Trophoblast cell (in vitro differentiated cells and primary cell): ENCODE measurements around the gene FOXK2.
"Not testable (repeated sequence)": the region's sequence is repeated elsewhere in the genome, so short reads cannot be mapped to it uniquely, and the experiment has no call there.

Experiments used
- DNase-seq, 2 donors: peaks; one replicate each; pipeline ENCODE4 v3.0.0-alpha.2; 2016
- H2AFZ ChIP-seq: 2 replicates; pipeline ENCODE4 v1.6.1; 2013; ENCODE audit warnings: low read length, moderate library complexity, mild to moderate bottlenecking; ENCODE audit not compliant: insufficient read depth, poor library complexity
- H2AK5ac ChIP-seq: 2 replicates; pipeline ENCODE4 v1.6.1; 2013; ENCODE audit warnings: mild to moderate bottlenecking, low read length
- H2BK120ac ChIP-seq: 2 replicates; pipeline ENCODE4 v1.6.1; 2013; ENCODE audit warnings: low read length, mild to moderate bottlenecking, moderate library complexity; ENCODE audit not compliant: insufficient read depth, poor library complexity
- H2BK12ac ChIP-seq: 2 replicates; pipeline ENCODE4 v1.6.1; 2013; ENCODE audit warnings: mild to moderate bottlenecking, low read length, moderate library complexity
- H2BK5ac ChIP-seq: 2 replicates; pipeline ENCODE4 v1.6.1; 2013; ENCODE audit warnings: low read length, low read depth, moderate library complexity, mild to moderate bottlenecking; ENCODE audit not compliant: poor library complexity
- H3K14ac ChIP-seq: 2 replicates; pipeline ENCODE4 v1.6.1; 2013; ENCODE audit warnings: mild to moderate bottlenecking, low read length
- H3K18ac ChIP-seq: 2 replicates; pipeline ENCODE4 v1.6.1; 2013; ENCODE audit warnings: mild to moderate bottlenecking, low read length
- H3K23ac ChIP-seq: 2 replicates; pipeline ENCODE4 v1.6.1; 2013; ENCODE audit warnings: low read length
- H3K27ac ChIP-seq: 2 replicates; pipeline ENCODE4 v1.5.1; 2013; ENCODE audit warnings: low read depth, mild to moderate bottlenecking, inconsistent platforms, low read length, moderate library complexity
- H3K27me3 ChIP-seq: 2 replicates; pipeline ENCODE4 v1.6.1; 2013; ENCODE audit warnings: inconsistent platforms, mild to moderate bottlenecking, low read length, moderate library complexity; ENCODE audit not compliant: insufficient read depth
- H3K36me3 ChIP-seq, 2 experiments: 1 replicate in 1 of 2; 2 replicates in 1 of 2; pipeline ENCODE4 v1.6.1; 2013; ENCODE audit warnings: low read length in 2 of 2, mild to moderate bottlenecking in 2 of 2, moderate library complexity in 1 of 2; ENCODE audit not compliant: insufficient read depth in 2 of 2, control insufficient read depth in 1 of 2
- H3K4ac ChIP-seq: 2 replicates; pipeline ENCODE4 v1.6.1; 2013; ENCODE audit warnings: low read depth, mild to moderate bottlenecking, low read length, moderate library complexity
- H3K4me1 ChIP-seq, 2 experiments: 1 replicate in 1 of 2; 2 replicates in 1 of 2; pipeline ENCODE4 v1.6.1; 2013; ENCODE audit warnings: low read length in 2 of 2, mild to moderate bottlenecking in 2 of 2, moderate library complexity in 1 of 2; ENCODE audit not compliant: insufficient read depth in 2 of 2, control insufficient read depth in 1 of 2
- H3K4me2 ChIP-seq: 2 replicates; pipeline ENCODE4 v1.6.1; 2013; ENCODE audit warnings: inconsistent platforms, mild to moderate bottlenecking, low read length, moderate library complexity
- H3K4me3 ChIP-seq: 2 replicates; pipeline ENCODE4 v1.5.1; 2013; ENCODE audit warnings: mild to moderate bottlenecking, low read depth, low read length, inconsistent platforms
- H3K79me1 ChIP-seq: one replicate; pipeline ENCODE4 v1.6.1; 2013; ENCODE audit warnings: low read length
- H3K79me2 ChIP-seq: 2 replicates; pipeline ENCODE4 v1.6.1; 2013; ENCODE audit warnings: low read length, mild to moderate bottlenecking; ENCODE audit not compliant: control insufficient read depth, insufficient read depth, poor library complexity
- H3K9ac ChIP-seq: 2 replicates; pipeline ENCODE4 v1.6.1; 2013; ENCODE audit warnings: mild to moderate bottlenecking, low read length
- H3K9me3 ChIP-seq: 2 replicates; pipeline ENCODE4 v1.6.1; 2013; ENCODE audit warnings: low read depth, mild to moderate bottlenecking, control low read depth, inconsistent platforms, low read length; ENCODE audit not compliant: insufficient read depth
- H4K12ac ChIP-seq: 2 replicates; pipeline ENCODE4 v1.6.1; 2013; ENCODE audit warnings: low read depth, mild to moderate bottlenecking, low read length, moderate library complexity
- H4K8ac ChIP-seq: 2 replicates; pipeline ENCODE4 v1.6.1; 2013; ENCODE audit warnings: low read depth, mild to moderate bottlenecking, low read length, moderate library complexity
- H4K91ac ChIP-seq: one replicate; pipeline ENCODE4 v1.6.1; 2013; ENCODE audit warnings: low read depth, mild to moderate bottlenecking, low read length, moderate library complexity
- WGBS: extraction: QIAGEN DNeasy Blood & Tissue Kit; methylation state at CpG from one replicate; pipeline ENCODE4 v1.1.7; 2013; ENCODE audit warnings: missing lambda C conversion rate; ENCODE audit not compliant: insufficient read length, insufficient coverage; ENCODE audit errors: extremely low coverage; 5-methylcytosine and 5-hydroxymethylcytosine counted together

The FOXK2 gene

GRCh38 chr17:82560252-82560642 lies 40.7 kb downstream of the FOXK2 start:
- no peak overlapping the region for H2BK120ac ChIP-seq
- no peak overlapping the region for H3K23ac ChIP-seq
- H3K9ac ChIP-seq: no peak overlapping the region
- no peak overlapping the region for H3K27ac ChIP-seq
- H2BK12ac ChIP-seq: no peak overlapping the region
- H3K4ac ChIP-seq: peak overlapping the region; percentile 77
- no peak overlapping the region for H2AFZ ChIP-seq
- no peak overlapping the region for H2AK5ac ChIP-seq
- no peak overlapping the region for H3K4me3 ChIP-seq
- peaks cover 11 to 13% of the 10 kb centered on the region in 2 experiments for H3K36me3 ChIP-seq
- no peak overlapping the region for H3K14ac ChIP-seq
- H3K27me3 ChIP-seq: no peaks in the 10 kb centered on the region
- H3K18ac ChIP-seq: no peak overlapping the region
- no peak overlapping the region for H4K12ac ChIP-seq
- no peak overlapping the region for H4K8ac ChIP-seq
- peaks cover 3% of the 10 kb centered on the region for H3K9me3 ChIP-seq
- no peak overlapping the region for H2BK5ac ChIP-seq
- peaks cover 30% of the 10 kb centered on the region for H3K79me2 ChIP-seq
- peaks cover 0 to 7% of the 10 kb centered on the region in 2 experiments for H3K4me1 ChIP-seq
- no peak for DNase-seq
- no peak overlapping the region for H3K4me2 ChIP-seq
- H4K91ac ChIP-seq: no peak overlapping the region
- no CpG with 5 or more reads among the region's 15 CpGs for WGBS
- H3K79me1 ChIP-seq: no peaks in the 10 kb centered on the region

- WGBS: no CpG with 5 or more reads among the region's 9 CpGs
- H4K91ac ChIP-seq: no peak overlapping the region
Measured at GRCh38 chr17:82560802-82561428, 41.4 kb downstream of the FOXK2 start.

DNA sequence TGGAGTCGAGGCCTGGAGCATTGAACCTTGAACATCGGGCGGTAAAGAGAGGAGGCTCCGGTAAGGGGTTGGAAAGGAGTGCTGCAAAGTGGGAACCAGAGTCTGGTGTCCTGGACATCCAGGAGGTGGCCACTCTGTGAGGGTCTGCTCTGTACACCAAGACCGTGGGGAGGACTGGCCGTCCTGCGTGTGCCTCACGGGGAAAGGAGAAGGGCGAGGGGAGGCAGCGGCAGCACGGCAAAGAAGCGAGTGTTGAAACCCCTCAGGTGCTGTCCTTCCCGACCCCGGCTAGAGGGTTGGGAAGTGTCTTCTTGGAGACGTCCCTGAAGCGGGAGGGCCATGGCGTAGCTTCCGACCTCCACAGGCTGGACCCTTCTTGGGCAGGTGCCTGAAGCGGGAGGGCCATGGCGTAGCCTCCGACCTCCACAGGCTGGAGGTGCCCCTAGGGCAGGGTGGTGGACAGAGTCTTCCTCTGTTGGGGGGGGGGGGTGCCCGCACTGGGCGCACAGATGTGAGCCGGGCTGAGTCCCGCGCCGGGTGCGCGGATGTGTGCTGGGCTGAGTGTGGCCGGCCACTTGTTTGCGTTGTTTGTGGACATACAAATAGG lies 42.0 kb downstream of the FOXK2 start:
- Histone ChIP-seq H4K8ac (no peak overlapping the region), H3K79me1 (no peaks in the 10 kb centered on the region), H3K79me2 (peaks cover 33% of the 10 kb centered on the region), H3K23ac (no peak overlapping the region), H2AFZ (peak overlapping the region; percentile 35), H3K9me3 (peaks cover 3% of the 10 kb centered on the region), H4K91ac (no peak overlapping the region), H3K4me2 (no peak overlapping the region), H3K9ac (no peak overlapping the region), H2BK12ac (no peak overlapping the region), H3K4me3 (no peak overlapping the region), H3K36me3 (peaks cover 15 to 22% of the 10 kb centered on the region in 2 experiments), H2BK5ac (no peak overlapping the region), H3K4me1 (peaks cover 0 to 7% of the 10 kb centered on the region in 2 experiments), H4K12ac (no peak overlapping the region), H3K18ac (peak overlapping the region; percentile 39), H3K27ac (no peak overlapping the region), H2BK120ac (no peak overlapping the region), H3K14ac (no peak overlapping the region), H3K27me3 (no peaks in the 10 kb centered on the region), H2AK5ac (no peak overlapping the region), H3K4ac (peak overlapping the region; percentile 93)
- DNase-seq: no peak
- no CpG with 5 or more reads among the region's 31 CpGs for WGBS

More at GRCh38 chr17:82560802-82561428, 41.4 kb downstream of the FOXK2 start:
- Histone ChIP-seq H3K27ac (no peak overlapping the region), H2AFZ (no peak overlapping the region), H2BK12ac (no peak overlapping the region), H3K4me3 (no peak overlapping the region), H3K79me1 (no peaks in the 10 kb centered on the region), H4K12ac (no peak overlapping the region), H3K9me3 (peaks cover 3% of the 10 kb centered on the region), H2BK5ac (no peak overlapping the region), H3K36me3 (peaks cover 11 to 16% of the 10 kb centered on the region in 2 experiments), H3K4me2 (no peak overlapping the region), H3K14ac (no peak overlapping the region), H3K9ac (no peak overlapping the region), H3K23ac (no peak overlapping the region), H3K27me3 (no peaks in the 10 kb centered on the region), H3K79me2 (peaks cover 30% of the 10 kb centered on the region), H3K4me1 (peaks cover 0 to 7% of the 10 kb centered on the region in 2 experiments), H4K8ac (no peak overlapping the region), H2AK5ac (no peak overlapping the region), H2BK120ac (no peak overlapping the region), H3K18ac (no peak overlapping the region), H3K4ac (peak overlapping the region; percentile 93)
- no peak for DNase-seq

- no CpG with 5 or more reads among the region's 7 CpGs for WGBS
- H3K9ac ChIP-seq: not testable (repeated sequence)
Measured at GRCh38 chr17:82562718-82563220, 43.2 kb downstream of the FOXK2 start.

More at GRCh38 chr17:82562718-82563220, 43.2 kb downstream of the FOXK2 start:
- not testable (repeated sequence) for H3K23ac ChIP-seq, H3K27ac ChIP-seq, DNase-seq, H2AK5ac ChIP-seq, H3K4me3 ChIP-seq, H3K18ac ChIP-seq, H3K14ac ChIP-seq, H2AFZ ChIP-seq, H3K27me3 ChIP-seq, H3K4me2 ChIP-seq, H3K9me3 ChIP-seq, H3K4ac ChIP-seq, H2BK5ac ChIP-seq, H4K8ac ChIP-seq, H4K91ac ChIP-seq, H4K12ac ChIP-seq, H2BK12ac ChIP-seq, H3K79me1 ChIP-seq, H2BK120ac ChIP-seq, H3K4me1 ChIP-seq
- peaks cover 35% of the 10 kb centered on the region for H3K79me2 ChIP-seq
- peaks cover 24 to 33% of the 10 kb centered on the region in 2 experiments for H3K36me3 ChIP-seq
